GM19452 (cell line): ENCODE measurements around the gene MMP27.
"Not testable (repeated sequence)": the region's sequence is repeated elsewhere in the genome, so short reads cannot be mapped to it uniquely, and the experiment has no call there.

Source experiments
- ATAC-seq: cut with Tn5 transposase; IDR thresholded peaks from one replicate; pipeline ENCODE4 v1.9.1; 2021; ENCODE audit not compliant: unreplicated experiment

Gene MMP27, protein sequence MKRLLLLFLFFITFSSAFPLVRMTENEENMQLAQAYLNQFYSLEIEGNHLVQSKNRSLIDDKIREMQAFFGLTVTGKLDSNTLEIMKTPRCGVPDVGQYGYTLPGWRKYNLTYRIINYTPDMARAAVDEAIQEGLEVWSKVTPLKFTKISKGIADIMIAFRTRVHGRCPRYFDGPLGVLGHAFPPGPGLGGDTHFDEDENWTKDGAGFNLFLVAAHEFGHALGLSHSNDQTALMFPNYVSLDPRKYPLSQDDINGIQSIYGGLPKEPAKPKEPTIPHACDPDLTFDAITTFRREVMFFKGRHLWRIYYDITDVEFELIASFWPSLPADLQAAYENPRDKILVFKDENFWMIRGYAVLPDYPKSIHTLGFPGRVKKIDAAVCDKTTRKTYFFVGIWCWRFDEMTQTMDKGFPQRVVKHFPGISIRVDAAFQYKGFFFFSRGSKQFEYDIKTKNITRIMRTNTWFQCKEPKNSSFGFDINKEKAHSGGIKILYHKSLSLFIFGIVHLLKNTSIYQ

DNA sequence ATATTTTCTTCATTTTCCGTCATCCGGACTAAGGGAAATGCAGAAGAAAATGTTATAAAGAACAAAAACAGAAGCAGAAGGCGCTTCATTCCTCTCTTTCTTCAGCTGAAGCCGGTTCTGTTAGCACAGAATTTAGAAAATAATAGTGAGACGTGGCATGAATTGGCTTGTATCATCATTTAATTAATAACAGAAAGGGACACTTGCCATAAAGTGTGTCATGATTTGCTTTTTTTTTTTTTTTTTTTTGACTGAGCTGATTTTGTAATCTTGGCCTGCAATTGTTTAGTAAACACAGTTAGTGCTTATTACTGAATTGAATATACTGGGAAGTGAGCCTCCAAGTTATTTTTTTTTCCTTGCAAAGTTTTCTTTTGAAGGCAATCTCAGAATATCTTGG lies at the start of gene MMP27:
Gene MMP27 (minus strand): TSS at position 144 of the 400 bp plus-strand sequence. CDS start 55 bp downstream, at position 89.
- ATAC-seq = no peak

DNA sequence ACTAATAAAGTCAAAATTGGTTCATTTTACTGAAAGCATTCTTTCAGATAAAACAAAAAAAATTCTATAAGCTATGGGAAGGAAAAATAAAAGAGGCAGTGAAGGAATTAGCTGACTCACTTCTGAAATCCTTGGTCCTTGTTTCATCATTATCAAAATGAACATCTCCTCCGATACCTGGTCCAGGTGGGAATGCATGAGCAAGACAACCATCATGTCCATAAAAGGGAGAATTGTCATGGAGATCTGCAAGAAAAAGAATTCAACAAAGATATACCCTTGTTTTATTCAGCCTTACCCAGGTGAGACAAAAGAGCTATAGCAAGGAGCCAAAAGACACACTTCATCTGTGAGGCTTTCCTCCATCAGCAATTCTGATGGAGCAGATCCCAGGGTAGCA lies 47.7 kb upstream of the MMP27 start:
- no peak for ATAC-seq

DNA sequence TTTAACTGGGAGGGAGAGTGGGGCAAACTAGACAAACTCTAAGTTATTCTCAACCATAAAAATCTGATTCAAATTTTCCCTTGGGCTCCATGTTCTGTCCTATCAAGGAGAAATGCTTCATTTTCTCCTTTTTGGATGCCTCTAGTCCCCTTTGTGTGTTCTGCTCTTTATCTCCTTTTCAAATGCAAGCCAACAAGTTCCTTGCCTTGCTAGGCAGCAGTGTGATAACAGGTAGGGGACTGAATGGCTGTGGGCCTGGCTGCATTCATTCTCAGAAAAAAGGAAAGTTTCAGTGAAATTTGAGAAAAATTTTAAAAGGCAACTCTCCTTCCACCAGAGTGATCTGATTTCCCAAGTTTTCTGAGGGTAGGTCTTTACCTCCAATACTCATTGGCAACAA lies 46.1 kb upstream of the MMP27 start:
- ATAC-seq = no peak

DNA sequence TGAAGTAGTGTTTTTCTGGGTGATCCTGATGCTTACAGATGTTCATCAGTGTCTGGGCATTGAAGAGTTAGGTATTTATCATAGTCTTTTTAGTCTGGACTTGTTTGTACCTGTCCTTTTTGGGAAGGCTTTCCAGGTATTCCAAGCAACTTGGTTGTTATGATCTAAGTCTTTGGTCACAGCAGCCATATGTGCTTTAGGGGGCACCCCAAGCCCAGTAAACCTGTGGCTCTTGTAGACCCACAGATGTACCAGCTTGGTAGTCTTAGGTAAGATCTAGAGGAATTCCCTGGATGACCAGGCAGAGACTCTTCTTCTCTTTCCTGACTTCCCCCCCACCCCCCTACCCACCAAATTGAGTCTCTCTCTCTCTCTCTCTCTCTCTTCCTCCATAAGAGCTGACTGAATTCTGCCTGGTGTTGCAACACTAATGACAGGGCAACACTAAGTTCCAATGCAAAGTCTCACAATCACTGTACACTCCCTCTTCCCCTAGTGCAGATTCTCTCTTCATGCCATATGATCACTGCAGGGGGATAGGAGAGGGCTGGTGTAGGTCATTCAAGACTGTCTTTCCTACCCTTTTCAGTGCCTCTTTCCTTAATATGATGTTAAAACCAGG lies 43.6 kb upstream of the MMP27 start:
- no peak for ATAC-seq

DNA sequence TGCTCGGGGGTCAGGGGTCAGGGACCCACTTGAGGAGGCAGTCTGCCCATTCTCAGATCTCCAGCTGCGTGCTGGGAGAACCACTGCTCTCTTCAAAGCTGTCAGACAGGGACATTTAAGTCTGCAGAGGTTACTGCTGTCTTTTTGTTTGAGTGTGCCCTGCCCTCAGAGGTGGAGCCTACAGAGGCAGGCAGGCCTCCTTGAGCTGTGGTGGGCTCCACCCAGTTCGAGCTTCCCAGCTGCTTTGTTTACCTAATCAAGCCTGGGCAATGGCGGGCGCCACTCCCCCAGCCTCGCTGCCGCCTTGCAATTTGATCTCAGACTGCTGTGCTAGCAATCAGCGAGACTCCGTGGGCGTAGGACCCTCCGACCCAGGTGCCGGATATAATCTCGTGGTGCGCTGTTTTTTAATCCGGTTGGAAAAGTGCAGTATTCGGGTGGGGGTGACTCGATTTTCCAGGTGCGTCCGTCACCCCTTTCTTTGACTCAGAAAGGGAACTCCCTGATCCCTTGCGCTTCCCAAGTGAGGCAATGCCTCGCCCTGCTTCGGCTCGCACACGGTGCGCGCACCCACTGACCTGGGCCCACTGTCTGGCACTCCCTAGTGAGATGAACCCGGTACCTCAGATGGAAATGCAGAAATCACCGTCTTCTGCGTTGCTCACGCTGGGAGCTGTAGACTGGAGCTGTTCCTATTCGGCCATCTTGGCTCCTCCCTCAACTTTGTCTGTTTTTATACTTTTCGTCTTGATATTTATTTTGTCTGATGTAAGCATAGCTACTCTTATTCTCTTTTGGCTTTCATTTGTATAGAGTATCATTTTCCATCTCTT lies 41.4 kb upstream of the MMP27 start:
- ATAC-seq = not testable (repeated sequence)

DNA sequence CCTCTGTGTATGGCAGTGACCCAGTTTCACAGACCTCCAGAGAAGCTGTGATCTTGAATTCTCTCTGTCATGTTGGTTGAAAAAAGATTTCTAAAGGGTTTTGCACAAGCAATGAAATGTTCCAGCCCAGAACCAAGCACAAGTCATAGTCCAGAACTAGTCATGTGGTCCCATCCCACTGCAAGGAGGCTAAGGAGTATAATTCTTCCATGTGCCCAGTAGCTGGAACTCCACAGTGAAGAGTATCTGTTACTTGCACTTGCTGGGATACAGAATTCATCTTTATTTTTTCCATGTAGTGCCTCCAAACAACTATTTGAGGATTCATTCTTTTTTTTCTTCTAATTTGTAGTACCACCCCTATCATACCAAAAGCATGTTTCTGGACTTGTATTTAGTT lies 29.1 kb upstream of the MMP27 start:
- no peak for ATAC-seq

DNA sequence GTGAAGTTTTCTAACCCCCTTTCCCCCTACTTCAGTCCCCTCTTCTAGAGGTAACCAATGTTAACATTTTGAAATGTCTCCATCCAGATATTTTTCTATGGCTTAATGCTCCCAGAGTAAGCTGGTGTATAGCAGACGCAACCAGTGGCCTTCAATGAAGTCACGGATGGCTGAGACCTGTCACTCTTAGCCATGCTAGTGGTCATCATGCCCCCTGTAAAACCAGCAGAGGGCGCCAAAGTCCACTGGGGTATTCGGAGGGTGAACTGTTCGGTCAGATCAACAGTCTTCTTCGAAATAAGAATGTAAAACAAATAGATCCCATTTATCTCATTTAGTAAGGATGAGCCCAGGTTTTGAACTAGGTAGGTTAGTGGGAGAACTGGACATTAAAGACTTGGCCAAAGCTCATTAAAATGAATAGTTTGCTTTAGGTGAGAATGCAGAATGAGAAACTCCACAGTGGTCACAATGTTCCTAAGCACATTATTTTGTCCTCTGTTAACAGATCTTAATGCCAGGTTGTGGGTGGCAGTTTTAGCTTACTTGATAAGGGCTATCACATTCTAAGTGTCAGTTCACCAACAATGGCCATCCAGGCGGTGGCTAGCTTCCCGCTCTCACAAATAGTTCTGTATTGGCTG lies 27.8 kb upstream of the MMP27 start:
- ATAC-seq = peak; percentile 81

DNA sequence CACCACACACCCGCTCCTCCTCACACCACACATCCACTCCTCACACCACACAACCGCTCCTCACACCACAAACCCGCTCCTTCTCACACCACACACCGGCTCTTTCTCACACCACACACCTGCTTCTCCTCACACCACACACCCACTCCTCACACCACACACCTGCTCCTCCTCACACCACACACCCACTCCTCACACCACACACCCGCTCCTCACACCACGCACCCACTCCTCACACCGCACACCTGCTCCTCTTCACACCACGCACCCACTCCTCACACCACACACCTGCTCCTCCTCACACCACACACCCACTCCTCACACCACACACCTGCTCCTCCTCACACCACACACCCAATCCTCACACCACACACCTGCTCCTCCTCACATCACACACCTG lies 25.4 kb upstream of the MMP27 start:
- not testable (repeated sequence) for ATAC-seq

DNA sequence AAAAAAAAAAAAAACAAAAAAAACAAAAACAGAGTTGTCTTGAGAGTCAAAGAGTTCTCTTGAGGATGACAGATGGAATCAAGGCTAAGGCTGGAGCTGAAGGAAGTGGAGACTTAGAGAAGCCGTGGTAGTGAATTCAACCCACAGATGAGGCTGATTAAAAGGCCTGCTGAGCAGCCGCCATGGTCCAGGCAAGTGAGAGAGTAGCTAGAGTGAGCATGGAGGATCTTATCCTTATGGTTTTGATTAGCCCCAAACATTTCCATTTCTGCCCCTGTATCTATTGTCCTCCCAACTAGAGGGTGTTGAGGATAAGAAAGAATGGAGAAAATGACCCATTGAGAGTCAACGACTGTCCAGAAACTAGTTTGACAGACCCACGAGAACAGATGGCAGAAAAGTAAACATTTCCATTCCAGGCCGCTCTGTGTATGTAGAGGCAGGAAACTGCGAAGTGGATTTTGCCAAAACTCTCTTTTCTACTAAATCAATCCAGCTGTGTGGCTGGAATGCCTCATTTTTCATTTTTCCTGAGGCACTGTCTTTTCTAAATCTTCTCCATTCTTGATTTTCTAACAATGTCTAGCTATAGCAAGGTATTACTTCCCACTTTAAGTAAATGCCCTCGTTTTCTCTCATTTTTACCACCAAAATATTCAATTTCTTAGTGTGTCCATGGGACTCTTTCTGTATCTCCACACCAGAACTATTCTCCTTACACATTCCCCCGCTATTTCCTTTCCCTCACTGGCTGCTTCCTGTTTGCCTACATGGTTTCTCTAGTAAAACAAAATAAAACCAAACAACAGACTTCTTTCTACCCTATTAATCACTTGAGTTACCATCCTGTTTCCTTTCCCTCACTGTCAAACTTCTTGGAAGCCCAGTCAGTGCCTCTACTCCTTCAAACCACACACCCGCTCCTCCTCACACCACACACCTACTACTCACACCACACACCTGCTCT lies 24.6 kb upstream of the MMP27 start:
- no peak for ATAC-seq

DNA sequence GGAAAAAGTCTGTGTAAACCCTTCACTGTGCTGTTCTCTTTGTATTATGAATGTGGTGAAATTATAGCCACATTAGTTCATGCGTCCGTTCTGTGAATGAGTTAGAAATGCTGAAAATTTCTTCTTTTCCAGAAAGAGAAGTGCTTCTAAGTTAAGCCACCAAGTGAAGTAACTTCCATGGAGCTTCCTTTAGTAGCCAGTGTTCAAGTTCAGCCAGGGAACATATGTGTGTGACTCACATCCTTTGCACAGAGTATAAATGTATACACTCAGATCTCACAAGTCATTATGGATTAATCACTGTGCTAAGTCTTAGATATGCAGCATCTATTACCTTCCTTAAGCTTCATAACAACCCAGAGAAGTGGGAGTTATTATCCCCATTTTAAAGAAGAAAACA lies 22.3 kb upstream of the MMP27 start:
- no peak for ATAC-seq

DNA sequence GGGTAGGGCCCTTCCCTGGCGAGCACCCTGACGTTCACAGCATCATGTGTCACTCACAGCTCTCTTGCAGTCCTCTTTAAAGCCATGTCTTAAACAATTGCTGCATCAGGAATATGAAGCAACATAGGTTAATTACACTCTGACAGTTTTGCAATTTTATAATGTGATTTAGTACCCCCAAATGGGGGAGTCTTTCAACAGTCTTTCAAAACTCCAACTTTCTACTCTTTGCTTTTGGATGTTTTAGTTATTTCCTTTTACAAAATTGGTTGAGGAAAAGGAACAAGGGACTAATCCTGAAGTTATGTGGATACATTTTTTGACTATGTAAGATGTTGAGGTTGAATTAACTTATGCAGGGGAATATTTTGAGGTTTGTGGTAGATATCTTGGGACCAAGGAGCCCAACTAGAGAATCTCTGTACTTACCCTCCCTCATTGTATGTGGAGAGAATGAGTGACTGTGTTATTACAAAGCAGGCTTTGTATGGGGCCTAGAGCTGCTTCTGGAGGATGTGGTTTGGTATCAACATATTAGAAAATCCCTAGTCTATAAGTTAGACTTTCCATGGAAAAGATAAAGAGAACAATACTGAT lies 19.4 kb upstream of the MMP27 start, which contains the start of gene MMP8:
Gene MMP8 (minus strand): TSS at position 51 of the 597 bp plus-strand sequence. CDS start 99 bp downstream, outside the sequence.
- no peak for ATAC-seq

DNA sequence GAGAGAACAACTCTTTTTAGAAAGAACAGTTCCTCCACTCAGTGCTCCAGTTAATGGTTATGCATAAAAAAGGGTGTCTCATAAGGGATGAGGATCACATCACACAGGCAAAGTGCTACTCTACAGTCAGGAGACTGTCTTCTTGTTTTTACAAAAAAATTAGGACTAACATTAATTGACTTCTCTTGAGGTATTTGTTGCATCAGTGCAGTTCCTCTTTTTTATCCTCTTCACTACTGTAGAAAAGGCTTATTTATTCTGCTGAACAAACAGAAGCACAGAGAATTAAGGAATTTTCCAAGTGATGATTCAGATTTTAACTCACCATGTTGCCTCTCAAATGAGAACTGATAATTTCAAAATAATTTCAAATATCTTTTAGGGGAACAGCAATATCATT lies 17.3 kb upstream of the MMP27 start:
- no peak for ATAC-seq

DNA sequence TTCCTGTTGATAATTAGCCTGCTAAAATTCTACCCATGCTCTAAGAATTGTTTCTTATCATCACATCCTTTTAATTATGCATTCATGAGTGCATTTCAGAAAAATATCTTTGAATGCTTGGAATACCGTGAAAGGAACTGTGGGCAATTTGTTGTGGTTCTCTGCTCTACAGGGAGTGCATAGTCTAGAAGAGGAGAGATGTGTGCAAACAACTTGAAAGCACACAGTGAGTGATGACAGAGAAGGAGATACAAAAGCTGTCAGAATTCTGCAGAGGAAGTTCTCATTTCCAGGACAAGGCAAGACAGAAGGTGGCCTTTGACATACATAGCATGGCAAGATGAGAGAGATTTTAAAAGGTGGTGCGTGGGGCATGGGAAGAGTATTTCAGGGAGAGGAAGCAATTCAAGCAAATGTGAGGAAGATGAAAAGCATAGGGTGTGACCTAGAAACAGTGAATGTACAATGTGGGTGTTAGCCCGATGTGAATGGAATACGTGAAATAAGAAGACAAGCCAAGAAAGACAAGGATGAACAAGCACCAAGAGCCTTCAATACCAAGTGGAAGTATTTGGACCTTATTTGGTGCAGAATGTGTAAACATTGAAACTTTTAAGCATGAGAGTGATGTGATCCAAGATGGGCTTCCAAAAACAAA lies 14.2 kb upstream of the MMP27 start:
- no peak for ATAC-seq

DNA sequence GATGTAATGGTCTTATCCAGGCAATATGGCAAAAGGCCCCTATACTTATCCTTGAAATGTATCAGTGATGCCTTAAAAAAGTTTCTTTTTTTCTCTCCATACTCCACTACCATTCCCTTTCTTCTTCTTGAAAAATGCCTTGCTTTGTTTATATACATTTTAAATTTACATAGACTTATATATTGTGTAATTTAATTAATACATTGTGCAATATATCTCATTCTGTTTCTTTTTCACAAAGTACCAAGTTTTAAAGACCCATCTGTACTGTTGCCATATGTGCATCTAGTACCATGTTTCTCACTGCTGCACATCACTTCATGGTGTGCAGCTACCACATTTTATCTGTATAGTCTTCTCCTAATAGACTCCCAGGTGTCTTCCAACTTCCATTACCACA lies 11.7 kb upstream of the MMP27 start:
- ATAC-seq = no peak

DNA sequence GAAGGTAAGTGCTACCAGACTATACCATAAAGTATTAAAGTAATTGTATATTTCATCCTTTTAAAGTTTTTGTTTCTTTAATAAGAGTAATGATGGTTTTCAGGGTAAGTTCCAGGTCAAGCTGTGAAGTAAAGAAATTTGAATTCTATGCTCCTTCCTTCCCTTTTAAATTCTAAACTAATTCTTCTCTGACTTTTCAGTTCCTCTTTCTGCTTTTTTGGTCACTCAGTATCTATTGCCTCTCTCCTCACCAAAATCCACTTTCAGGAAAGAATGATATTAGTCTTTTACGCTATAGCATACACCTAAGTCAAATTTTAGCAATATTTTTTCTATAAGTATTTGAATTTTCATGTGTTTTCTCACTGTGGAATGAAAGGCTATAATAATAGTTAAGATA lies 11.0 kb upstream of the MMP27 start:
- no peak for ATAC-seq

DNA sequence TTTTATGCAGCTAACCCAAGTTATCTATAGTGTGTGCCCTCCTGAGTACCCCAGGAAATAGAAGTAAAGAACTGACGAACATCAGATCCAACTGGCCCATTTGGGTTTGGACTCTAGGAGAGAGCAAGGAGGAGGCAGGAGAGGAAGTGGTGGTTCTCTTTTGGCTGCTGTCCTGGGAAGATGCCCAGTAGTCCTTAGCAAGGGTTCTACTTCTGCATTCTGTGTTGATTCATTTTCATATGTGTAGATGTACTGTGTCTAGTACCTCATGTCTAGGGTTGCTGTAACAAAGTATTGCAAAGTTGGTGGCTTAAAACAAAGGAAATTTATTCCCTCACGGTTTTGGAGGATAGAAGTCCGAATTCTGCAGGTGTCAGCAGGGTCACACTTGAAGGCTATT lies 6.6 kb upstream of the MMP27 start:
- ATAC-seq = no peak

DNA sequence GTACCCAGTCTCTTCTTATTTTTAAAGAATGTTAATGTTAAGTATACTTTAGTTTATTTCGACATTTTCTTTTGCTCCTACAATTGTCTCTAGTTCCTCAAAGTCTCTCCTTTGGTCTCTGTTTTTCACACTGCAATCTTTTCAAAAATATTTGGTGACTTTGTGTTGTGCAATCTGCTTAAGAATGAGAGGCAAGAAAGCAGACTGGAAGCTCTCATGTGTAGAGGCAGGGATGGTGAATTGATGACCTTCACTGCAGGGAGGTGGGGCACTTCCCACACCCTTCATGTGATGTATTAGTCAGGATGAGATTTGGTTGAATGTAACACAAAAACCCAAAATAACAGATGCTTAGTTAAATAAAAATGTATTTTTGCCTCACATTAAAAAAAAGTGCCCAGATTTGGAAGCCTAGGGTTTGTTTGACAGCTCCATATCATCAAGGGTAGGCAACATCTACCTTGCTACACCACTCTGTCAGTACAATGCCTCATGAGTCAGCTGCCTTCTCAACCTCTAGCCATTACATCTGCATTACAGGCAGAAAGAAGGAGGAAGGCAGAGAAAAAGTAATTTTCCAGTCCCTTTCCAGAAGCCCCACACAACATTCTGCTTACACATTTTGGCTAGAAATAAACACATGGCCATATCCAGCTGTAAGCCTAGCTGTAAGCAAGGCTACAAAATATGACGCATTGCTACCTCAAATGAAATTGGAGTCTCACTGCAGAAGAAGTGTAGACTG lies 3.8 kb upstream of the MMP27 start:
- no peak for ATAC-seq

DNA sequence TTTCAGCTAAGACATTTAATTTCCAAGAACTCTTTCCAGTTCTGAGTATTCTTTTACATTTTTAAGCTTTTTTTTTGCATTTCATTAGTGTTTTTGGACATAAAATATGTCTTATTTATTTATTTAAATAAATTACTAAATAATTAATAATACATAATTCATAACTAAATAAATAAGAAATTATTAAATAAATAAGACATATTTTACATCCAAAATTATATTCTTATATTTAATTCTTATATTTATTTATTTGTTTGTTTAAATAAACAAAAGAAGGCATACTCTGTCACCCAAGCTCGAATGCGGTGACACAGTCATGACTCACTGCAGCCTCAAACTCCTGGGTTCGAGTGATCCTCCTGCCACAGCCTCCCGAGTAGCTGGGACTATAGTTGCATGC lies 3.1 kb upstream of the MMP27 start:
- ATAC-seq = no peak
